Thymus (tissue), 14 donors: ENCODE results near the gene PIP5K1C. TPM values are rescaled to one million over a fixed set of nuclear protein-coding genes. Genes with fewer than 3 reads are reported as not detected.
A peak's percentile ranks its signal among the peaks of the same experiment; 100 is the strongest.

Experiments
- DNase-seq, 9 donors: peaks; one replicate each; pipeline ENCODE4 v3.0.0-alpha.2; 2013; ENCODE audit warnings: low spot score in 9 of 9, low read depth in 6 of 9, missing footprints in 1 of 9
- H3K27ac ChIP-seq, 2 donors: one replicate each; pipeline ENCODE4 v1.5.1; 2013; ENCODE audit warnings: control low read depth in 1 of 2, low read depth in 1 of 2, low read length in 1 of 2, mild to moderate bottlenecking in 1 of 2, moderate library complexity in 1 of 2
- H3K27me3 ChIP-seq, 2 donors: one replicate each; pipeline ENCODE4 v1.5.1; 2013; ENCODE audit warnings: low read length in 1 of 2; ENCODE audit not compliant: control insufficient read depth in 2 of 2, insufficient read depth in 1 of 2
- H3K36me3 ChIP-seq, 2 donors: one replicate each; pipeline ENCODE4 v1.5.1; 2013; ENCODE audit warnings: low read length in 1 of 2, mild to moderate bottlenecking in 1 of 2, moderate library complexity in 1 of 2; ENCODE audit not compliant: control insufficient read depth in 2 of 2, insufficient read depth in 2 of 2
- H3K4me1 ChIP-seq, 2 donors: one replicate each; pipeline ENCODE4 v1.5.1; 2013; ENCODE audit warnings: low read length in 2 of 2; ENCODE audit not compliant: control insufficient read depth in 2 of 2, insufficient read depth in 2 of 2
- H3K4me3 ChIP-seq, 2 donors: one replicate each; pipeline ENCODE4 v1.5.1; 2013; ENCODE audit warnings: low read length in 2 of 2, control low read depth in 1 of 2, mild to moderate bottlenecking in 1 of 2
- H3K9me3 ChIP-seq, 2 donors: one replicate each; pipeline ENCODE4 v1.5.1; 2013; ENCODE audit warnings: low read length in 1 of 2, mild to moderate bottlenecking in 1 of 2; ENCODE audit not compliant: control insufficient read depth in 2 of 2, insufficient read depth in 1 of 2
- WGBS: extraction: QIAGEN DNeasy Blood & Tissue Kit; methylation state at CpG from one replicate; pipeline ENCODE4 v1.1.7; 2013; 5-methylcytosine and 5-hydroxymethylcytosine counted together
- long read RNA-seq, 10 donors: transcript quantifications; one replicate each; lab custom pipeline, GENCODE V29; 2026
- polyA plus RNA-seq: library from polyadenylated mRNA; stranded (reverse); fragments of 200-250 nt; gene quantifications from one replicate; pipeline ENCODE4 v1.2.3, GENCODE V29; 2013
- total RNA-seq: library from RNA; stranded (reverse); fragments of 120-200 nt; gene quantifications from one replicate; pipeline ENCODE4 v1.2.4, GENCODE V29; 2013
- donor health status: healthy.

PIP5K1C gene, protein sequence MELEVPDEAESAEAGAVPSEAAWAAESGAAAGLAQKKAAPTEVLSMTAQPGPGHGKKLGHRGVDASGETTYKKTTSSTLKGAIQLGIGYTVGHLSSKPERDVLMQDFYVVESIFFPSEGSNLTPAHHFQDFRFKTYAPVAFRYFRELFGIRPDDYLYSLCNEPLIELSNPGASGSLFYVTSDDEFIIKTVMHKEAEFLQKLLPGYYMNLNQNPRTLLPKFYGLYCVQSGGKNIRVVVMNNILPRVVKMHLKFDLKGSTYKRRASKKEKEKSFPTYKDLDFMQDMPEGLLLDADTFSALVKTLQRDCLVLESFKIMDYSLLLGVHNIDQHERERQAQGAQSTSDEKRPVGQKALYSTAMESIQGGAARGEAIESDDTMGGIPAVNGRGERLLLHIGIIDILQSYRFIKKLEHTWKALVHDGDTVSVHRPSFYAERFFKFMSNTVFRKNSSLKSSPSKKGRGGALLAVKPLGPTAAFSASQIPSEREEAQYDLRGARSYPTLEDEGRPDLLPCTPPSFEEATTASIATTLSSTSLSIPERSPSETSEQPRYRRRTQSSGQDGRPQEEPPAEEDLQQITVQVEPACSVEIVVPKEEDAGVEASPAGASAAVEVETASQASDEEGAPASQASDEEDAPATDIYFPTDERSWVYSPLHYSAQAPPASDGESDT
- total RNA-seq (3.4 TPM), polyA plus RNA-seq (14.0 TPM)
- long read RNA-seq, donor 1 = 0 reads
- long read RNA-seq, donor 2 = 0 reads
- long read RNA-seq, donor 3, partial matches to known transcripts = 0 of 1 reads
- long read RNA-seq, donor 3, other reads (novel, unspliced or antisense) = 0 of 1 reads
- long read RNA-seq, donor 4, partial matches to known transcripts = 0 of 1 reads
- long read RNA-seq, donor 4, other reads (novel, unspliced or antisense) = 0 of 1 reads
- long read RNA-seq, donor 5, partial matches to known transcripts = 0 of 1 reads
- long read RNA-seq, donor 5, other reads (novel, unspliced or antisense) = 0 of 1 reads
- long read RNA-seq, donor 6, full-length matches to known transcripts = 1 of 1 reads
- long read RNA-seq, donor 6, partial matches to known transcripts = 0 of 1 reads
- long read RNA-seq, donor 6, other reads (novel, unspliced or antisense) = 0 of 1 reads
- long read RNA-seq, donor 7, partial matches to known transcripts = 0 of 1 reads
- long read RNA-seq, donor 7, other reads (novel, unspliced or antisense) = 0 of 1 reads
- long read RNA-seq, donor 8, full-length matches to known transcripts = 1 of 1 reads
- long read RNA-seq, donor 8, partial matches to known transcripts = 0 of 1 reads
- long read RNA-seq, donor 8, other reads (novel, unspliced or antisense) = 0 of 1 reads
- long read RNA-seq, donor 9 = 0 reads
- long read RNA-seq, donor 10, partial matches to known transcripts = 0 of 2 reads
- long read RNA-seq, donor 10, other reads (novel, unspliced or antisense) = 0 of 2 reads

DNA sequence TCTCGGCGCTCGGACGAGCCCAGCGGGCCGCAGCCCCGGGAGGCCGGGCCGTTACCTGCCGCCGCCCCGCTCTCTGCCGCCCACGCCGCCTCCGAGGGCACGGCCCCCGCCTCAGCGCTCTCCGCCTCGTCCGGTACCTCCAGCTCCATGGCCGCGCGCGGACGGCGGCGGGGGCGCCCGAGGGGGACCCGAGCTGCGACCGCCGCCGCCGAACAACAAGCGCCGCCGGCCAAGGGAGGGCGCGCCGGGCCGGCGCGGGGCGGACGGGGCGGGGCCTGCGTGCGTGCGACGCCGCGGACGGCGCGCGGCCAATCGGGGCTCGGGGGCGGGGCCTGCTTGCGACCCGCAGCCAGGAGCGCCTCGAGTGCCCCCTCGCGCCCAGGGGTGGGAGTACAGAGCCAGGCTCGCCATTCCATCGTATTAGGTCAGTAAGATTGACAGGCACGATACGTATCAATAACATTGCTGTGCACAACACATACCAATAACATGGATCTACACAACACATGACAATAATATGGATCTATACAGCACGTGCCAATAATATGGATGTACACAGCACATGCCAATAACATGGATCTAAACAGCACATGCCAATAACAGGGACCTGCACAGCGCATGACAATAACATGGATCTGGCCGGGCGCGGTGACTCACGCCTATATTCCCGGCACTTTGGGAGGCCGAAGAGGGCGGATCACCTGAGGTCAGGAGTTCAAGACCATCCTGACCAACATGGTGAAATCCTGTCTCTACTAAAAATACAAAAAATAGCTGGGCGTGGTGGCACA lies at the start of gene PIP5K1C:
Gene PIP5K1C (minus strand): TSS at position 227 of the 791 bp plus-strand sequence. CDS start 78 bp downstream, at position 149.
- Histone ChIP-seq H3K36me3 (peaks cover under 1 to 6% of the 10 kb centered on the region in 2 donors), H3K9me3 (no peaks in the 10 kb centered on the region), H3K27me3 (peaks cover 0 to 11% of the 10 kb centered on the region in 2 donors), H3K27ac (peak within 1 kb of the TSS in 1 of 2 donors; percentile 38), H3K4me3 (peak within 1 kb of the TSS; percentile 67 to 97), H3K4me1 (peaks cover 3 to 12% of the 10 kb centered on the region in 2 donors)
- DNase-seq = peak; percentile 62 to 93 (median 81)
- 4% methylated on average over 82 of the region's 82 CpGs for WGBS

DNA sequence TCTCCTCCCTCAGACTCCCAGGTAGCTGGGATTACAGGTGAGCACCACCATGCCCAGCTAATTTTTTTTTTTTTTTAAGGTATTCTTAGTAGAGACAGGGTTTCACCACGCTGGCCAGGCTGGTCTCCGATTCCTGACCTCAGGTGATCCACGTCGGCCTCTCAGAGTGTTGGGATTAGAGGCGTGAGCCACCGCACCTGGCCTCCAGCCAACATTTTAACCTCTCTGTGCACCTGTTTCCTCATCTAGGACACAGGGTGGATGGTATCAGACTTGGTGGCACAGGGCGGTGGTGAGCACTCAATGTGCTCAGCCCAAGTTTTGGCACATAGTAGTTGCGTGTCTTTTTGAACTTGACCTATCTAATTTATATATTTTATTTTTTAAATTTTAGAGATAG lies 48.7 kb upstream of the PIP5K1C start:
- Histone ChIP-seq H3K27me3 (no peaks in the 10 kb centered on the region), H3K4me3 (no peak overlapping the region), H3K27ac (no peak overlapping the region), H3K36me3 (peaks cover 26 to 38% of the 10 kb centered on the region in 2 donors), H3K4me1 (no peaks in the 10 kb centered on the region), H3K9me3 (no peaks in the 10 kb centered on the region)
- DNase-seq = no peak
- WGBS = 96% methylated on average over 8 of the region's 8 CpGs

DNA sequence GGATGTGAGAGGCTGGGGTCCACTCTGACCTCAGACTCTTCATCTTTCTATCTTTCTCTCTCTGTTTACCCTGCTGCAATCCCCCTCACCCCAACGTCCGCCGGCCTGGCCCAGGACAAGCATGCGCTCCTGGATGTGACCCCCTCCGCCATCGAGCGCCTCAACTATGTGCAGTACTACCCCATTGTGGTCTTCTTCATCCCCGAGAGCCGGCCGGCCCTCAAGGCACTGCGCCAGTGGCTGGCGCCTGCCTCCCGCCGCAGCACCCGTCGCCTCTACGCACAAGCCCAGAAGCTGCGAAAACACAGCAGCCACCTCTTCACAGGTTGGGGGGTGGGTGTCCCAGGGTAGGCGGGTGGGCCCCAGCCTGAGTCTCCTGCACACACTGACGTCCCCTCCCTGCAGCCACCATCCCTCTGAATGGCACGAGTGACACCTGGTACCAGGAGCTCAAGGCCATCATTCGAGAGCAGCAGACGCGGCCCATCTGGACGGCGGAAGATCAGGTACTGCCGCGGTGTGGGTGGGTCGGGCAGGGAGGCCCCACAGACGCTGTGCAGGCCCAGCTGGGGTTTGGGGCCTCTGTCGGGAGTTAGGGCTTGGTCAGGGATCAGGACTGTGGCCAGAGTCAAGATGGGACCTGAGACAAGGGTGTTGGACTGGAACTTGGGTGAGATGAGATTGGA lies 46.2 kb upstream of the PIP5K1C start:
- Histone ChIP-seq H3K4me3 (no peak overlapping the region), H3K9me3 (no peaks in the 10 kb centered on the region), H3K27ac (no peak overlapping the region), H3K4me1 (no peaks in the 10 kb centered on the region), H3K27me3 (no peaks in the 10 kb centered on the region), H3K36me3 (peaks cover 15 to 19% of the 10 kb centered on the region in 2 donors)
- DNase-seq = no peak
- WGBS = 87% methylated on average over 31 of the region's 31 CpGs

DNA sequence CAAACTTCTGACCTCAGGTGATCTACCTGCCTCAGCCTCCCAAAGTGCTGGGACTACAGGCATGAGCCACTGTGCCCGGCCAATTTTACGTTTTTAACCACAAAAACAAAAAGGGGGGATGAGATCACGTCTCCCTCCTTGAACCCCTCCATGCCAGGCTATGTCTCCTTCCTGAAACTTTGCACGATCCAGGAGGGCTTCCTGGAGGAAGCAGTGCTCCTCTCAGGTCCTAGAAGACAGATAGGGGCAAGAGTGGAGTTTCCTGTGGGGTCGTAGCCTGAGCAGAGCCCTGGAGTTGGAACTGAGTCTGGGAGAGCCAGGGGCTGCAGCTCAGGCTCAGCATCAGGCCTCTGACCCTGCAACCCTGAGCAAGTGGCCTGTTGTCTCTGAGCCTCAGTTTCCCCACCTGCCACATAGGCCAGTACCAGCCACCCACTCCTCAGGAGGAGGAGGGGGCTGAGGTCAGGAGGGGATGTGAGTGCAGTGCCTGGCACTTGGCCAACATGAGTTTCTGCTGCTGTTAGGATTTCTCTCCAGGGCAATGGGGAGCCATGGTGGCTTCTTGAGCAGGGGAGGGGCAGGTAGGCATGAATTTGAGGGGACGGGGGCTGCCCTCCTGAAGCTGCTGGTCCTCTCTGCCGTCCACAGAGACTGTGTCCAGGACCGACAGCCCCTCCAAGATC lies 45.2 kb upstream of the PIP5K1C start:
- WGBS = 68% methylated on average over 8 of the region's 8 CpGs
- Histone ChIP-seq H3K27ac (no peak overlapping the region), H3K4me1 (no peaks in the 10 kb centered on the region), H3K9me3 (no peaks in the 10 kb centered on the region), H3K36me3 (peaks cover 9 to 10% of the 10 kb centered on the region in 2 donors), H3K27me3 (no peaks in the 10 kb centered on the region), H3K4me3 (no peak overlapping the region)
- DNase-seq = no peak

DNA sequence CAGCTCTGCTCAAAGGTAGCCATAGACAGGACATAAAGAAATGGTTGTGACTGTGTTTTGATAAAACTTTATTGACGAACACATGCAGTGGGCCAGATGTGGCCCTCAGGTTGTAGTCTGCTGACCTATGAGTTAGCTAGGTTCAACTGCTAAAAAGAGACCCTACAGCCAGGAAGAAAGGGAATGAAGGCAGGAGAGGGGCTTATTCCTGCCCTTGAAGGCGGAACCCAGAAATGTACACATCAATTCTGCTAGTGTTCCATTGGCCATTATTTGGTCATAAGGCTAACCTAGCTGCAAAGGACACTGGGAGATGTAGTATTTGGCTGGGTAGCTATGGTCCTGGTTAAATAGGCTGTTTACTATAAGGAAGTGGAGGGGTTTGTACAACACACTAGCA lies 43.2 kb upstream of the PIP5K1C start:
- 97% methylated on average over 2 of the region's 2 CpGs for WGBS
- Histone ChIP-seq H3K9me3 (no peaks in the 10 kb centered on the region), H3K27me3 (no peaks in the 10 kb centered on the region), H3K27ac (no peak overlapping the region), H3K4me1 (no peaks in the 10 kb centered on the region), H3K4me3 (no peak overlapping the region), H3K36me3 (no peaks in the 10 kb centered on the region)
- no peak for DNase-seq

DNA sequence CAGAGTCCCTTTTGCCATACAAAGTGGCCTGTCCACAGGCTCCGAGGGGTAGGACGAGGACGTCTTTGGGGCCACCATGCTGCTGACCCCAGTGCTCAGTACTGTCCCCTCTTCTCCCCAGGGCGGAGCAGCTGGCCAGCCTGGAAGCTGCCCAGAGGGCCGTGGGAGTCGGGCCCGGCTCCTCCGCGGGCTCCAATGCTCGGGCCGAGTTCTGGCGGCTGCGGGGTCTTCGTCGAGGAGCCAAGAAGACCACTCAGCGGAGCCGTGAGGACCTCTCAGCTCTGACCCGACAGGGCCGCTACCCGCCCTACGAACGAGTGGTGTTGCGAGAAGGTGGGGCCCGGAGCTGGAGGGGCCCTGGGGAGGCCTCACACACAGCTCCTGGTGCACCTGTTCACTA lies 40.2 kb upstream of the PIP5K1C start:
- DNase-seq = no peak
- 98% methylated on average over 24 of the region's 24 CpGs for WGBS
- H3K27ac ChIP-seq = no peak overlapping the region
- H3K27me3 ChIP-seq = no peaks in the 10 kb centered on the region
- H3K4me3 ChIP-seq = no peak overlapping the region
- no peaks in the 10 kb centered on the region for H3K4me1 ChIP-seq
- no peaks in the 10 kb centered on the region for H3K36me3 ChIP-seq
- H3K9me3 ChIP-seq = no peaks in the 10 kb centered on the region

DNA sequence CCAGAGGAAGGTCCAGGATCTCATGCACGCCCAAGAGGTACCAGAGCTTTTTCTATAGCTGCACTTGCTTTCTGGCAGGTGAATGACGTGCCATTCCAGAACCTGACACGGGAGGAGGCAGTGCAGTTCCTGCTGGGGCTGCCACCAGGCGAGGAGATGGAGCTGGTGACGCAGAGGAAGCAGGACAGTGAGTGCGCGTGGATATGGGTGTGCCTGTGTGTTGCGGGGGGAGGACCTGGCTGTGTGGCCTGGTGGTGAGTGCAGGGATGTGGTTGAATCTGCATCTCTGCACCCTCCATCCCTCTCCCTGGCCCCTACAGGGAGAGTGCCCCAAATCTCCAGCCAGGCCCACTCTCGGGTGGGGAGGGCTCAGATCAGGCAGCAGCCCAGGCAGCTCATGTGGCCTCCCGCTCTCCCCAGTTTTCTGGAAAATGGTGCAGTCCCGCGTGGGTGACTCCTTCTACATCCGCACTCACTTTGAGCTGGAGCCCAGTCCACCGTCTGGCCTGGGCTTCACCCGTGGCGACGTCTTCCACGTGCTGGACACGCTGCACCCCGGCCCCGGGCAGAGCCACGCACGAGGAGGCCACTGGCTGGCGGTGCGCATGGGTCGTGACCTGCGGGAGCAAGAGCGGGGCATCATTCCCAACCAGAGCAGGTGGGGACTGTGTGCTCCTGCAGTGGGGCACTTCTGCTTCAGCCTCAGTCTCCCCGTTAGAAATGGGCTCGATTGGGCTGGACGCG lies 38.4 kb upstream of the PIP5K1C start:
- WGBS = 96% methylated on average over 32 of the region's 32 CpGs
- no peak for DNase-seq
- Histone ChIP-seq H3K27me3 (no peaks in the 10 kb centered on the region), H3K4me1 (no peaks in the 10 kb centered on the region), H3K27ac (no peak overlapping the region), H3K9me3 (no peaks in the 10 kb centered on the region), H3K4me3 (no peak overlapping the region), H3K36me3 (no peaks in the 10 kb centered on the region)
